Hematopoietic multipotent progenitor cell treated with erythropoietin and hydrocortisone succinate and interleukin-3 and kit ligand, for 15 days (in vitro differentiated cells): ENCODE measurements around the gene CREB5.

ENCODE experiments used
- DNase-seq: peaks from one replicate; pipeline ENCODE4 v3.0.0-alpha.2; 2015; ENCODE audit warnings: low spot score

The CREB5 gene

GRCh38 chr7:28480595-28480994 lies 68.3 kb downstream of the CREB5 start:
- no peak for DNase-seq

DNA sequence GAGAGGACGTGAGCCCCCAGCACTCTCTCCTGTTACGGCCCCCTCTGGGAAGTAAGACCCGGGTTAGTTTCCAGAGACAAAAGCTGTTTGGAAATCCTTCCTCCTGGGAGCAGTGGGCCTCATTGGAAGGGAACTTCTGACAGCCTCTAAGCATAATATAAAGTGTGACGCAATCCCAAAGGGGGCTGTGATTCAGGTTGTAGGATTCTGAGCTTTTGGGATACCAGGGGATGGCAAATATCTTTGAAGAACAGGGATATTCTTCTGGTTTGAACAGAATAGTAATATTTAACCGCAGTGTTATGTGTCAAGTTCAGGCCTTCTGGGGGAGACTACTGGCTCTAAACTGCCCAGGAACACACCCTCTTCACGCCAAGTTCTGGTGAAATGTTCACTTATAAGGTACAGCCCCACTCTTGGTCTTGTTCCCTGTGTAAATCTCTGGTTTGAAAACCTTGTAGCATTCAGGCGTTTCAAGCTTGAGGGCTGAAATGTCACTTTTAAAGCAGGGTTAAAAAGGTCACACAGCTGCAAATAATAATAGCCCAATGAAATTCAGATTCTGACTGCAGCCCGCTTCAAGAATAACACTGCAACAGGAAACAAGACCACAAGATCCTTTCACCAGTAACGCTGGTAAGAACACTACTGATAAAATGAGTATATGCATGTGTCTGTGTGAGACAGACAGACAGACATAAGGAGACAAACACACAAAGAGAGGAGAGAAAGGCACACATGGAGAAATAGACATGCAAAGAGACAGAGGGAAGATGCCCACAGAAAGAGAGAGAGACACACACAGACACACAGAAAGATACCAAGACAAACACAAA lies 69.0 kb downstream of the CREB5 start:
- no peak for DNase-seq

DNA sequence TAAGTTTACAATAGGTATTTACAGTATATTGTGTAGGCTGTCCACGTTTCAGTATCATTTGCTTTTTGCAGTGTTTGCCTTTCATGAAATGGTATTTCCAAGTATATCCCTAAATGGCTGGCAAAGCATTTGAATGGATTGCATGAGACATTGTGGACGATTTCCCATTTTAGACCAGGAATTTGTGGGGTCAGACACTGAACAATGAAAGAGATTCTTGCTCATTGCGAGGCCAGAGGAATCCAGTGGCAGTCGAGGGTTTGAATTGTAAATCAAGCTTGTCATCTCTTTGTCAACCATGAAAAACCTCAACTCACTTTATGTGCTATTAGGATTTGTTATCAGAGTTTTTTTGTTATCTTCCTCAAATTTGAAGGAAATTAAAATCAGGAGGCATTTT lies 70.8 kb downstream of the CREB5 start:
- no peak for DNase-seq

- no peak for DNase-seq
Measured at GRCh38 chr7:28483908-28484605, 71.7 kb downstream of the CREB5 start.

- DNase-seq, result no peak
Measured at GRCh38 chr7:28484606-28484935, 72.3 kb downstream of the CREB5 start.

- no peak for DNase-seq
Measured at GRCh38 chr7:28487487-28487886, 75.2 kb downstream of the CREB5 start.

GRCh38 chr7:28488061-28488791 lies 75.9 kb downstream of the CREB5 start:
- no peak for DNase-seq

GRCh38 chr7:28490831-28491230 lies 78.5 kb downstream of the CREB5 start:
- no peak for DNase-seq

- no peak for DNase-seq
Measured at GRCh38 chr7:28493477-28493876, 81.2 kb downstream of the CREB5 start.

GRCh38 chr7:28497009-28497408 lies 84.7 kb downstream of the CREB5 start:
- DNase-seq, result no peak

GRCh38 chr7:28498636-28499035 lies 86.3 kb downstream of the CREB5 start:
- no peak for DNase-seq

DNA sequence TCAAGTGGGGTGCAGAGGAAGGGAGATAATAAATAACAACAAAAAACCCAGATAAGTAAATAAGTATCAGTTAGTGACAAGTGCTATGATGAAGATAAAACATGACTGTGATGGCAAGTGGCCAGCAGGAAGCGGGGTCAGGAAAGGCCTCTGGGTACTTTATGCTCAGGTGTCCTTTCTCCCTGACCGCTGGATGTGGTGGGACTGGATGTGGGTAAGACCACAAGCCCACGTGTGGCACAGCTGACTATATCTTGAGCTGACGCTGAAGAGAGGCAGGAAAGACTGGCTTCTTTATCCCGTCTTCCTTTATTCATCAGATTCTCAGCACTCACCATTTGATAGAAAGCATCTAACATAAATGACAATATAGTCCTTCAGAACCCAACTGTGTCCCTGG lies 87.8 kb downstream of the CREB5 start:
- no peak for DNase-seq

DNA sequence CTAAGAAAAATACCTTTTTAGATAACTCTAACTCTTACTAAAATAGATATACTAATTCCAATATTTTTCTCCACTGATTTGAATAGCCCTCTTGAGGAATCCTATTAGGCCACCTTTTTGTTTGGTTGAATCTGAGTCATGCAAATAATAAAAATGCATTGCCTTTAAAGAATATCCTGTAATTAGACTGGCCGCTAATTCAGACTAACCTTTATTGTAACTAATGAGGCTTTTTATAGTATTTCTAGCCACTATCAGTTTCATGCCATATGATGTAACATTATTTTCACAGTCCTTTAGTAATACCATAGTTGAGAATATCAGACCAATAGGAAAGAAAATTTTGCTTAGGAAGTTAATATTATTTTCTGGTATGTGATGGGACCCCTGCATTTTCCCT lies 90.1 kb downstream of the CREB5 start:
- DNase-seq, result no peak

DNA sequence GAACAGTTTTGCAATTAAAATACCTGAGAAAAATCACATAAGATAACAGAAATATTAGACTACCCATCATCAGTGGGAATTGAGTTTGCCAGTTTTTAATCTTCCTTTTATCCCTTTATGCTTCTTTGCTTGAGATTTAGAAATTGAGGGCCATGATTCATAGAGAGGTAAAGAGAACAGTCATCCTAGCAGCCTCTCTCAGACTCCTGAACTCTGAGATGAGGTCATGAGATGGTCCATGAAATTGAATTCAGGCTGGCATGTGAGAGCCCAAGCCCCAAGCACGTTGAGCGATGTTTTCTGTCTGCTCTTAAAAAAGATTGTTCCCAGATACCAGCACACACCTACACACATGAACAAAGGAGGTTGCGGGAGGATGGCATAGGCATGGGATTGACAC lies 91.1 kb downstream of the CREB5 start:
- DNase-seq, result no peak

GRCh38 chr7:28505014-28505413 lies 92.7 kb downstream of the CREB5 start:
- no peak for DNase-seq

GRCh38 chr7:28505867-28506266 lies 93.5 kb downstream of the CREB5 start:
- no peak for DNase-seq

GRCh38 chr7:28507525-28508282 lies 95.4 kb downstream of the CREB5 start:
- no peak for DNase-seq

DNA sequence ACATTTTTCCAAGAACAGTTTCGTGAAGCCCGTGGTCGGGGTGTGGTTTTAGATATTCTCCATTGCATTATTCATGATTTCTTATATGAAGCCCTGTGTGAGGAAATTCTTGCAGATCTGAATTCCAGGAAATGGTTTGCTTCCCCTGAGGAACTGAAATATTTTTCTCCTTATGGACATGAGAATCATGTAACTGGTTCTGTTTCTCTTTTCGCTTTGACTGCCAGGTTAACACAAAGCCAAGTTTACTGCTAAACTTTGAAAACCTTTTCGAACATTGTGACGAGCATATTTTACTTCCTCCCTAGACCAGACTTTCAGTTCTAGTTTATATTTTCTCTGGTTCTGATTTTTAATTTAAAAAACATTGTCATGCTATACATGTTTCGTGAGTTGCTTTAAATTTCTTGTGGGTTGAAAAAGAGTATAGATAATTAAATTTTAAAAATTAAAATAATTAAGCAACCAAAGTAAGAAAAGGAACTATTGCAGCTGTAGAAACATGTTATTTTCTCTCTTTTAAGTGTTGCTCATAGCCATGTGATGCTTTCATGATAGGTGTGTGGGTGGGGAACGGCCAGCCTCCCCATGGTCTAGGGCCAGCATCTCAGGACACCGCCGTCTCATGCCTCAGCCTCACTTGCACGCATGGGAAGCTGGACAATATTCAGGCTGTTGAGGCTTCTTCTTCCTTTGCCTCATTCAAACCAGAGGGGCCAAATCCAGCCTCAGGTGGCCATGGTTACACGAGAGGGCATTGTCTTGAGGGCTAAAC lies 97.1 kb downstream of the CREB5 start:
- DNase-seq, result no peak

- DNase-seq, result no peak
Measured at GRCh38 chr7:28510026-28510369, 97.7 kb downstream of the CREB5 start.

- DNase-seq, result no peak
Measured at GRCh38 chr7:28512668-28513440, 100.5 kb downstream of the CREB5 start.
